ENCODE measurements around the gene SVOP.

Gene SVOP

GRCh38 chr12:108962256-108962655 is 58.6 kb downstream of the SVOP start:
- no peak overlapping the region for H3K23ac ChIP-seq (ENCODE audit: low read length)
- no peaks in the 10 kb centered on the region for H3K36me3 ChIP-seq (ENCODE audit: control insufficient read depth in 1 of 2, insufficient read depth in 2 of 2, low read length in 2 of 2)
- H4K91ac ChIP-seq (ENCODE audit: low read depth, low read length), result no peak overlapping the region
- no peaks in the 10 kb centered on the region for H3K4me1 ChIP-seq (ENCODE audit: control insufficient read depth in 1 of 2, insufficient read depth in 2 of 2, low read length in 2 of 2)
- no peak for DNase-seq
- H3K79me1 ChIP-seq (ENCODE audit: low read length), result no peaks in the 10 kb centered on the region
- H2BK120ac ChIP-seq (ENCODE audit: insufficient read depth, low read length, poor library complexity), result no peak overlapping the region
- no peak overlapping the region for H3K14ac ChIP-seq (ENCODE audit: low read length)
- no peak overlapping the region for H2AFZ ChIP-seq (ENCODE audit: insufficient read depth, low read length, poor library complexity)
- no peak overlapping the region for H3K4me3 ChIP-seq (ENCODE audit: low read depth, low read length)
- H4K8ac ChIP-seq (ENCODE audit: low read depth, low read length), result no peak overlapping the region
- H3K4ac ChIP-seq (ENCODE audit: low read depth, low read length), result no peak overlapping the region
- H3K18ac ChIP-seq (ENCODE audit: low read length), result no peak overlapping the region
- no peak overlapping the region for H3K4me2 ChIP-seq (ENCODE audit: low read length)
- H3K27me3 ChIP-seq (ENCODE audit: insufficient read depth, low read length), result no peaks in the 10 kb centered on the region
- H3K79me2 ChIP-seq (ENCODE audit: control insufficient read depth, insufficient read depth, low read length, poor library complexity), result no peaks in the 10 kb centered on the region
- H3K9ac ChIP-seq (ENCODE audit: low read length), result no peak overlapping the region
- H2BK5ac ChIP-seq (ENCODE audit: low read depth, low read length, poor library complexity), result no peak overlapping the region
- no peak overlapping the region for H4K12ac ChIP-seq (ENCODE audit: low read depth, low read length)
- H3K9me3 ChIP-seq (ENCODE audit: insufficient read depth, low read depth, low read length), result no peaks in the 10 kb centered on the region
- no CpG with 5 or more reads among the region's 4 CpGs for WGBS (ENCODE audit: extremely low coverage, insufficient coverage, insufficient read length)
- H2AK5ac ChIP-seq (ENCODE audit: low read length), result no peak overlapping the region
- H3K27ac ChIP-seq (ENCODE audit: low read depth, low read length), result no peak overlapping the region
- no peak overlapping the region for H2BK12ac ChIP-seq (ENCODE audit: low read length)

- no peaks in the 10 kb centered on the region for H3K27me3 ChIP-seq (ENCODE audit: insufficient read depth, low read length)
- no peak overlapping the region for H3K4ac ChIP-seq (ENCODE audit: low read depth, low read length)
- H3K9me3 ChIP-seq (ENCODE audit: insufficient read depth, low read depth, low read length), result no peaks in the 10 kb centered on the region
- no peak overlapping the region for H4K12ac ChIP-seq (ENCODE audit: low read depth, low read length)
- no peak overlapping the region for H3K27ac ChIP-seq (ENCODE audit: low read depth, low read length)
- H3K9ac ChIP-seq (ENCODE audit: low read length), result no peak overlapping the region
- WGBS (ENCODE audit: extremely low coverage, insufficient coverage, insufficient read length), result no CpG with 5 or more reads among the region's 11 CpGs
- no peak overlapping the region for H2AFZ ChIP-seq (ENCODE audit: insufficient read depth, low read length, poor library complexity)
- no peak overlapping the region for H3K4me3 ChIP-seq (ENCODE audit: low read depth, low read length)
- H3K79me2 ChIP-seq (ENCODE audit: control insufficient read depth, insufficient read depth, low read length, poor library complexity), result no peaks in the 10 kb centered on the region
- no peak overlapping the region for H4K8ac ChIP-seq (ENCODE audit: low read depth, low read length)
- H3K23ac ChIP-seq (ENCODE audit: low read length), result no peak overlapping the region
- no peaks in the 10 kb centered on the region for H3K36me3 ChIP-seq (ENCODE audit: control insufficient read depth in 1 of 2, insufficient read depth in 2 of 2, low read length in 2 of 2)
- no peak overlapping the region for H2BK120ac ChIP-seq (ENCODE audit: insufficient read depth, low read length, poor library complexity)
- H3K14ac ChIP-seq (ENCODE audit: low read length), result no peak overlapping the region
- H3K79me1 ChIP-seq (ENCODE audit: low read length), result no peaks in the 10 kb centered on the region
- DNase-seq, result no peak
- H2BK5ac ChIP-seq (ENCODE audit: low read depth, low read length, poor library complexity), result no peak overlapping the region
- no peak overlapping the region for H2BK12ac ChIP-seq (ENCODE audit: low read length)
- no peaks in the 10 kb centered on the region for H3K4me1 ChIP-seq (ENCODE audit: control insufficient read depth in 1 of 2, insufficient read depth in 2 of 2, low read length in 2 of 2)
- H2AK5ac ChIP-seq (ENCODE audit: low read length), result no peak overlapping the region
- H3K18ac ChIP-seq (ENCODE audit: low read length), result no peak overlapping the region
- no peak overlapping the region for H4K91ac ChIP-seq (ENCODE audit: low read depth, low read length)
- H3K4me2 ChIP-seq (ENCODE audit: low read length), result no peak overlapping the region
Observed at GRCh38 chr12:108959748-108960655, 60.9 kb downstream of the SVOP start.

- no peak overlapping the region for H3K4ac ChIP-seq (ENCODE audit: low read depth, low read length)
- no peak overlapping the region for H3K23ac ChIP-seq (ENCODE audit: low read length)
- H4K12ac ChIP-seq (ENCODE audit: low read depth, low read length), result no peak overlapping the region
- no peak for DNase-seq
- no peak overlapping the region for H3K14ac ChIP-seq (ENCODE audit: low read length)
- H3K4me1 ChIP-seq (ENCODE audit: control insufficient read depth in 1 of 2, insufficient read depth in 2 of 2, low read length in 2 of 2), result peaks cover 2% of the 10 kb centered on the region in 2 experiments
- H3K79me2 ChIP-seq (ENCODE audit: control insufficient read depth, insufficient read depth, low read length, poor library complexity), result no peaks in the 10 kb centered on the region
- H2AFZ ChIP-seq (ENCODE audit: insufficient read depth, low read length, poor library complexity), result no peak overlapping the region
- no peak overlapping the region for H2BK120ac ChIP-seq (ENCODE audit: insufficient read depth, low read length, poor library complexity)
- H4K8ac ChIP-seq (ENCODE audit: low read depth, low read length), result no peak overlapping the region
- no peak overlapping the region for H2AK5ac ChIP-seq (ENCODE audit: low read length)
- H3K18ac ChIP-seq (ENCODE audit: low read length), result no peak overlapping the region
- no peak overlapping the region for H3K4me2 ChIP-seq (ENCODE audit: low read length)
- H3K79me1 ChIP-seq (ENCODE audit: low read length), result no peaks in the 10 kb centered on the region
- H3K9me3 ChIP-seq (ENCODE audit: insufficient read depth, low read depth, low read length), result no peaks in the 10 kb centered on the region
- no peak overlapping the region for H2BK5ac ChIP-seq (ENCODE audit: low read depth, low read length, poor library complexity)
- H3K36me3 ChIP-seq (ENCODE audit: control insufficient read depth in 1 of 2, insufficient read depth in 2 of 2, low read length in 2 of 2), result no peaks in the 10 kb centered on the region
- no peaks in the 10 kb centered on the region for H3K27me3 ChIP-seq (ENCODE audit: insufficient read depth, low read length)
- H3K9ac ChIP-seq (ENCODE audit: low read length), result no peak overlapping the region
- H4K91ac ChIP-seq (ENCODE audit: low read depth, low read length), result no peak overlapping the region
- H3K4me3 ChIP-seq (ENCODE audit: low read depth, low read length), result no peak overlapping the region
- H2BK12ac ChIP-seq (ENCODE audit: low read length), result no peak overlapping the region
- H3K27ac ChIP-seq (ENCODE audit: low read depth, low read length), result no peak overlapping the region
- WGBS (ENCODE audit: extremely low coverage, insufficient coverage, insufficient read length), result no CpG with 5 or more reads among the region's 6 CpGs
Observed at GRCh38 chr12:108955225-108955835, 65.5 kb downstream of the SVOP start.

- peak; percentile 61 to 87 for DNase-seq
- H3K23ac ChIP-seq (ENCODE audit: low read length), result no peak overlapping the region
- peak overlapping the region; percentile 91 for H2BK12ac ChIP-seq (ENCODE audit: low read length)
- H3K4me3 ChIP-seq (ENCODE audit: low read depth, low read length), result no peak overlapping the region
- no peak overlapping the region for H3K18ac ChIP-seq (ENCODE audit: low read length)
- H3K4me1 ChIP-seq (ENCODE audit: control insufficient read depth in 1 of 2, insufficient read depth in 2 of 2, low read length in 2 of 2), result peaks cover 2% of the 10 kb centered on the region in 2 experiments
- H3K27me3 ChIP-seq (ENCODE audit: insufficient read depth, low read length), result no peaks in the 10 kb centered on the region
- no peak overlapping the region for H2BK5ac ChIP-seq (ENCODE audit: low read depth, low read length, poor library complexity)
- H3K79me1 ChIP-seq (ENCODE audit: low read length), result peaks cover 4% of the 10 kb centered on the region
- H4K12ac ChIP-seq (ENCODE audit: low read depth, low read length), result no peak overlapping the region
- no peak overlapping the region for H4K8ac ChIP-seq (ENCODE audit: low read depth, low read length)
- WGBS (ENCODE audit: extremely low coverage, insufficient coverage, insufficient read length), result no CpG with 5 or more reads among the region's 12 CpGs
- no peak overlapping the region for H3K4ac ChIP-seq (ENCODE audit: low read depth, low read length)
- H2BK120ac ChIP-seq (ENCODE audit: insufficient read depth, low read length, poor library complexity), result peak overlapping the region; percentile 63
- H2AFZ ChIP-seq (ENCODE audit: insufficient read depth, low read length, poor library complexity), result no peak overlapping the region
- no peak overlapping the region for H3K4me2 ChIP-seq (ENCODE audit: low read length)
- no peak overlapping the region for H3K9ac ChIP-seq (ENCODE audit: low read length)
- no peak overlapping the region for H2AK5ac ChIP-seq (ENCODE audit: low read length)
- H3K36me3 ChIP-seq (ENCODE audit: control insufficient read depth in 1 of 2, insufficient read depth in 2 of 2, low read length in 2 of 2), result no peaks in the 10 kb centered on the region
- H3K14ac ChIP-seq (ENCODE audit: low read length), result no peak overlapping the region
- no peaks in the 10 kb centered on the region for H3K79me2 ChIP-seq (ENCODE audit: control insufficient read depth, insufficient read depth, low read length, poor library complexity)
- no peaks in the 10 kb centered on the region for H3K9me3 ChIP-seq (ENCODE audit: insufficient read depth, low read depth, low read length)
- no peak overlapping the region for H4K91ac ChIP-seq (ENCODE audit: low read depth, low read length)
- no peak overlapping the region for H3K27ac ChIP-seq (ENCODE audit: low read depth, low read length)
Observed at GRCh38 chr12:108950991-108951739, 69.7 kb downstream of the SVOP start.
